ENCODE measurements around the gene SULT4A1. TPM values are rescaled to one million over a fixed set of nuclear protein-coding genes. Genes with fewer than 3 reads are reported as not detected.

Gene SULT4A1
- total and polyA plus RNA-seq, 4 donors = 0.08 to 0.37 TPM; not detected in 2

DNA sequence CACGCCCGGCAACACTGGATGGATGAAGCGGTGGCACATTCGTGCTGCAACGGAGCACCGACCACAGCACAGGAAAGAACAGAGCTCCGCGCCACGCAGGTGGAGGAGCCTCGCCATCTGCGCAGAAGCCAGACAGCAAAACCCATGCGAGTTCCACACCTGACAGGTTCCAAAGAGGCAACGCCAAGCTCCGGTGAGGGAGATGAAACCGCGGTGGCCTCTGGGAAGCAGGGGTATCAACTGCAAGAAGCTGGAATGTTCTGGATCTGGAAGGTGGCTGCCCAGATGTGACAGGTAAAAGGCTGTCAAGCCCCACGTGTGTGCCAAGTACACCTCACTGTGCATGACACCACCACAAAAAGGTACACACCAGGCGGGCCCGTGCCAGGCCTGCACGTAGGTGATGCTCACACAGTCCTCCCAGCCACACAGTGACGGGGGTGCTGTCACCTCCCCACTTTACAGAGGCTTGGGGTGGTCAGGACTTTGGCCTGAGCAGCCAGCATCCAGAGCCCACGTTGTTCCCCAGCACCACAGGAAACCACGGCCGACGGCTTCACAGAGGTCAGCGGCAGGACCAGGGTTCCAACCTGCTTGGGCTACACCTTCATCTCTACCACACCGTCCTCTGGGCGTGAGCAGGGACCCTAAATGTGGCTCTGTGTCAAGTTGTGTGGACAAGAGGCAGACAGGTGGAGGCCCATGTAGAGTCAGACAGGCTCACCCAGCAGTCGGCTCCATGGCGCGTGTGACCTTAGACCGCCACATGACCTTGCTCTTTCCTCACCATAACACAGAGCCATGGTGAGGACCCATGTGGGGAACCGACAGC, 30.5 kb downstream of the SULT4A1 start:
- H3K36me3 ChIP-seq (ENCODE audit: control insufficient read depth in 4 of 4, insufficient read depth in 3 of 4, low read depth in 1 of 4, low read length in 3 of 4) = no peaks in the 10 kb centered on the region
- no peak for DNase-seq (ENCODE audit: low spot score)
- no peaks in the 10 kb centered on the region for H3K9me3 ChIP-seq (ENCODE audit: control insufficient read depth in 4 of 4, low read length in 3 of 4)
- H3K9ac ChIP-seq (ENCODE audit: low read depth in 1 of 2, low read length in 2 of 2) = no peak overlapping the region
- TF ChIP-seq JUND (IDR thresholded peaks at IDR 0.05) (no peak), RAD21 (IDR thresholded peaks at IDR 0.05) (no peak), SP1 (IDR thresholded peaks at IDR 0.05) (no peak), EGR1 (IDR thresholded peaks at IDR 0.05; ENCODE audit: low read depth in 2 of 2) (no peak), NR2F2 (IDR thresholded peaks at IDR 0.05) (no peak), GABPA (IDR thresholded peaks at IDR 0.05 in 1 of 2, conservative IDR thresholded peaks at IDR 0.05 in 1 of 2) (no peak), HNF4A (conservative IDR thresholded peaks at IDR 0.05) (no peak), YY1 (IDR thresholded peaks at IDR 0.05) (no peak), HNF4G (IDR thresholded peaks at IDR 0.05) (no peak), TAF1 (conservative IDR thresholded peaks at IDR 0.05) (no peak), RXRA (IDR thresholded peaks at IDR 0.05) (no peak), FOXA2 (IDR thresholded peaks at IDR 0.05) (no peak), FOXA1 (IDR thresholded peaks at IDR 0.05) (no peak)
- TF ChIP-seq, protein P1, sequence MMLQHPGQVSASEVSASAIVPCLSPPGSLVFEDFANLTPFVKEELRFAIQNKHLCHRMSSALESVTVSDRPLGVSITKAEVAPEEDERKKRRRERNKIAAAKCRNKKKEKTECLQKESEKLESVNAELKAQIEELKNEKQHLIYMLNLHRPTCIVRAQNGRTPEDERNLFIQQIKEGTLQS (IDR thresholded peaks at IDR 0.05) = no peak
- TF ChIP-seq, protein P2, sequence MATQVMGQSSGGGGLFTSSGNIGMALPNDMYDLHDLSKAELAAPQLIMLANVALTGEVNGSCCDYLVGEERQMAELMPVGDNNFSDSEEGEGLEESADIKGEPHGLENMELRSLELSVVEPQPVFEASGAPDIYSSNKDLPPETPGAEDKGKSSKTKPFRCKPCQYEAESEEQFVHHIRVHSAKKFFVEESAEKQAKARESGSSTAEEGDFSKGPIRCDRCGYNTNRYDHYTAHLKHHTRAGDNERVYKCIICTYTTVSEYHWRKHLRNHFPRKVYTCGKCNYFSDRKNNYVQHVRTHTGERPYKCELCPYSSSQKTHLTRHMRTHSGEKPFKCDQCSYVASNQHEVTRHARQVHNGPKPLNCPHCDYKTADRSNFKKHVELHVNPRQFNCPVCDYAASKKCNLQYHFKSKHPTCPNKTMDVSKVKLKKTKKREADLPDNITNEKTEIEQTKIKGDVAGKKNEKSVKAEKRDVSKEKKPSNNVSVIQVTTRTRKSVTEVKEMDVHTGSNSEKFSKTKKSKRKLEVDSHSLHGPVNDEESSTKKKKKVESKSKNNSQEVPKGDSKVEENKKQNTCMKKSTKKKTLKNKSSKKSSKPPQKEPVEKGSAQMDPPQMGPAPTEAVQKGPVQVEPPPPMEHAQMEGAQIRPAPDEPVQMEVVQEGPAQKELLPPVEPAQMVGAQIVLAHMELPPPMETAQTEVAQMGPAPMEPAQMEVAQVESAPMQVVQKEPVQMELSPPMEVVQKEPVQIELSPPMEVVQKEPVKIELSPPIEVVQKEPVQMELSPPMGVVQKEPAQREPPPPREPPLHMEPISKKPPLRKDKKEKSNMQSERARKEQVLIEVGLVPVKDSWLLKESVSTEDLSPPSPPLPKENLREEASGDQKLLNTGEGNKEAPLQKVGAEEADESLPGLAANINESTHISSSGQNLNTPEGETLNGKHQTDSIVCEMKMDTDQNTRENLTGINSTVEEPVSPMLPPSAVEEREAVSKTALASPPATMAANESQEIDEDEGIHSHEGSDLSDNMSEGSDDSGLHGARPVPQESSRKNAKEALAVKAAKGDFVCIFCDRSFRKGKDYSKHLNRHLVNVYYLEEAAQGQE (IDR thresholded peaks at IDR 0.05) = no peak
- TF ChIP-seq, protein P3, sequence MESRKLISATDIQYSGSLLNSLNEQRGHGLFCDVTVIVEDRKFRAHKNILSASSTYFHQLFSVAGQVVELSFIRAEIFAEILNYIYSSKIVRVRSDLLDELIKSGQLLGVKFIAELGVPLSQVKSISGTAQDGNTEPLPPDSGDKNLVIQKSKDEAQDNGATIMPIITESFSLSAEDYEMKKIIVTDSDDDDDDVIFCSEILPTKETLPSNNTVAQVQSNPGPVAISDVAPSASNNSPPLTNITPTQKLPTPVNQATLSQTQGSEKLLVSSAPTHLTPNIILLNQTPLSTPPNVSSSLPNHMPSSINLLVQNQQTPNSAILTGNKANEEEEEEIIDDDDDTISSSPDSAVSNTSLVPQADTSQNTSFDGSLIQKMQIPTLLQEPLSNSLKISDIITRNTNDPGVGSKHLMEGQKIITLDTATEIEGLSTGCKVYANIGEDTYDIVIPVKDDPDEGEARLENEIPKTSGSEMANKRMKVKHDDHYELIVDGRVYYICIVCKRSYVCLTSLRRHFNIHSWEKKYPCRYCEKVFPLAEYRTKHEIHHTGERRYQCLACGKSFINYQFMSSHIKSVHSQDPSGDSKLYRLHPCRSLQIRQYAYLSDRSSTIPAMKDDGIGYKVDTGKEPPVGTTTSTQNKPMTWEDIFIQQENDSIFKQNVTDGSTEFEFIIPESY (IDR thresholded peaks at IDR 0.05) = no peak
- TF ChIP-seq, protein P4, sequence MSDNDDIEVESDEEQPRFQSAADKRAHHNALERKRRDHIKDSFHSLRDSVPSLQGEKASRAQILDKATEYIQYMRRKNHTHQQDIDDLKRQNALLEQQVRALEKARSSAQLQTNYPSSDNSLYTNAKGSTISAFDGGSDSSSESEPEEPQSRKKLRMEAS (IDR thresholded peaks at IDR 0.05) = no peak
- TF ChIP-seq, protein P5, sequence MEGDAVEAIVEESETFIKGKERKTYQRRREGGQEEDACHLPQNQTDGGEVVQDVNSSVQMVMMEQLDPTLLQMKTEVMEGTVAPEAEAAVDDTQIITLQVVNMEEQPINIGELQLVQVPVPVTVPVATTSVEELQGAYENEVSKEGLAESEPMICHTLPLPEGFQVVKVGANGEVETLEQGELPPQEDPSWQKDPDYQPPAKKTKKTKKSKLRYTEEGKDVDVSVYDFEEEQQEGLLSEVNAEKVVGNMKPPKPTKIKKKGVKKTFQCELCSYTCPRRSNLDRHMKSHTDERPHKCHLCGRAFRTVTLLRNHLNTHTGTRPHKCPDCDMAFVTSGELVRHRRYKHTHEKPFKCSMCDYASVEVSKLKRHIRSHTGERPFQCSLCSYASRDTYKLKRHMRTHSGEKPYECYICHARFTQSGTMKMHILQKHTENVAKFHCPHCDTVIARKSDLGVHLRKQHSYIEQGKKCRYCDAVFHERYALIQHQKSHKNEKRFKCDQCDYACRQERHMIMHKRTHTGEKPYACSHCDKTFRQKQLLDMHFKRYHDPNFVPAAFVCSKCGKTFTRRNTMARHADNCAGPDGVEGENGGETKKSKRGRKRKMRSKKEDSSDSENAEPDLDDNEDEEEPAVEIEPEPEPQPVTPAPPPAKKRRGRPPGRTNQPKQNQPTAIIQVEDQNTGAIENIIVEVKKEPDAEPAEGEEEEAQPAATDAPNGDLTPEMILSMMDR (IDR thresholded peaks at IDR 0.05; ENCODE audit: low read depth, low read length, missing input control) = no peak
- H3K27ac ChIP-seq (ENCODE audit: low read depth in 1 of 2, low read length in 2 of 2) = no peak overlapping the region
- 93% methylated on average over 33 of the region's 33 CpGs for WGBS
- H3K4me1 ChIP-seq (ENCODE audit: control insufficient read depth in 4 of 4, insufficient read depth in 4 of 4, low read length in 3 of 4) = peaks cover 0 to 8% (median 3%) of the 10 kb centered on the region in 4 donors
- no peaks in the 10 kb centered on the region for H3K27me3 ChIP-seq (ENCODE audit: control insufficient read depth in 4 of 4, insufficient read depth in 4 of 4, low read length in 3 of 4)
- H3K4me3 ChIP-seq (ENCODE audit: low read depth in 1 of 3, low read length in 3 of 3) = no peak overlapping the region

Data from liver (tissue), 9 donors.